DOHH2 (cell line): Measurements from ENCODE around the gene HNF4A.

Experiments used
- CTCF ChIP-seq: fragments of 200-600 bp; sonication (generic); IDR thresholded peaks from one replicate; pipeline ENCODE4 v1.5.1; 2014; ENCODE audit warnings: antibody characterized with exemption, mild to moderate bottlenecking, low read depth, low read length; ENCODE audit not compliant: poor library complexity, severe bottlenecking
- EZH2phosphoT487 ChIP-seq: fragments of 200-600 bp; sonication (generic); IDR thresholded peaks from 2 replicates; pipeline ENCODE4 v1.6.1; 2017; ENCODE audit warnings: borderline replicate concordance, mild to moderate bottlenecking, antibody characterized with exemption, low read length, moderate library complexity, mixed read lengths

- no peak for TF ChIP-seq CTCF
- no peak for TF ChIP-seq EZH2phosphoT487
Measured at GRCh38 chr20:44392776-44393607, 37.5 kb downstream of the HNF4A start.
